ENCODE measurements around the gene THOC3. TPM values are rescaled to one million over a fixed set of nuclear protein-coding genes. Genes with fewer than 3 reads are reported as not detected.
"Not testable (repeated sequence)": the region's sequence is repeated elsewhere in the genome, so short reads cannot be mapped to it uniquely, and the experiment has no call there.

Gene THOC3
- total and polyA plus RNA-seq, 2 experiments from 2014 or later, result 66.7 to 146 TPM

DNA sequence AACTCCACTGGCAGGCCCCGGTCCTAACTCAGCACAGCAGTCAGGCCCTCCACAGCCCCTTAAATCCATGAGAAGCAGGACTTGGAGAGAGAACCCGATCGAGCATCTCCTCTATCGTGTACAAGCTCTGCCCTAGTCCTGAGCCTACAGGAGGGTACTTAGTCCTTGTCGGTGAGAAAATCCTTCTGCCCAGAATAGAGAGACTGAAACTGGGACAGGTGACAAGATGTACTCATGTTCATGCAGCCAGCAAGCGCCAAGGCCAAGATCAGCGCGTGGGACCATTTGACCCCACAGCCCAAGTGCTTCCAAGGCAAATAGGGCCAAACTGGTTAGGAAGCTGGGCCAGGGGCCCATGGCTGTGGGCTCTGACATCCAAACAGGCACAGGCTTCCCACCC is 15.3 kb downstream of the THOC3 start:
- DNase-seq (ENCODE audit: low spot score); H4K20me1 ChIP-seq (replicated peaks; ENCODE audit: insufficient read depth); H3K4me3 ChIP-seq; H3K9me2 ChIP-seq (ENCODE audit: insufficient read depth); H3K27me3 ChIP-seq (ENCODE audit: insufficient read depth); H3F3A ChIP-seq (replicated peaks; ENCODE audit: low read depth); H3K4me1 ChIP-seq (ENCODE audit: insufficient read depth); H3K27ac Mint-ChIP-seq; H3K79me2 ChIP-seq (replicated peaks; ENCODE audit: insufficient read depth); H3K27me3 Mint-ChIP-seq (ENCODE audit: insufficient read depth, low read depth, poor library complexity); H3K4me3 Mint-ChIP-seq; H3K36me3 ChIP-seq (ENCODE audit: insufficient read depth); H3K27ac ChIP-seq (ENCODE audit: low read depth); H2AFZ ChIP-seq; ATAC-seq; H3K36me3 Mint-ChIP-seq (ENCODE audit: low read depth); H3K4me1 Mint-ChIP-seq; H3K9me3 Mint-ChIP-seq; H3K4me2 ChIP-seq: not testable (repeated sequence)

DNA sequence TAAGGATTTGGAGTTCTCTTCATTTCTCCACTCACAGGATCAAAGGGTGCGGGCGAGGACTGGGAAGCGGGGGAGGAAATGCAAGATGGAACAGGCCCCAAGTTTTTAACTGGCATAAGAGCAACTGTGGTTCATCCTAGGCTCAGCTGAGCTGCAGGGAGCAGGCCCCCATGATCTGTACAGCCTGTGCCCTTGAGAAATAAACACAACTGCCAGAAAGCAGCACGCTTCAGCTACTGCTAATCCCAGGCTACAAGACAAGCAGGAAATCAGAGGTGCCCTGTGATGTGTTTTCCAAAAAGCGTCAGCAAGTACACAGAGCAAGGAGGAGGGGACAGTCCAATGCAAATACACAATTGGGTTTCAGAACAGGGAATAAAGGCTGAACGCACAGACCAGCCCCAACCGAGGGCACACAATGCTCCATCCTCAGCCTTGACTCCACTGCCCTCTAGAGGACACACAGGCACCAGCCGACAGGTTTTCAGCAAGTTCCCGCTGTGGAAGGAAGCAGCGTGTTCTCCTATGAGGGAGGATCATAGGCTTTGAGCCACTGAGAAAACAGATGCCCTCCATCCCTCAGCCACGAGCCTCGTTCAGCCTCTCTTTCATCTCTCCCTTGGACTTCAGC is 16.7 kb downstream of the THOC3 start:
- H3K9me2 ChIP-seq (ENCODE audit: insufficient read depth); H3K79me2 ChIP-seq (replicated peaks; ENCODE audit: insufficient read depth); H3K4me1 ChIP-seq (ENCODE audit: insufficient read depth); H3K27me3 ChIP-seq (ENCODE audit: insufficient read depth); H3K4me1 Mint-ChIP-seq; H3K27ac Mint-ChIP-seq; H3K27ac ChIP-seq (ENCODE audit: low read depth); H3K36me3 ChIP-seq (ENCODE audit: insufficient read depth); H4K20me1 ChIP-seq (replicated peaks; ENCODE audit: insufficient read depth); H2AFZ ChIP-seq; H3F3A ChIP-seq (replicated peaks; ENCODE audit: low read depth); H3K9me3 Mint-ChIP-seq; H3K36me3 Mint-ChIP-seq (ENCODE audit: low read depth); H3K4me3 Mint-ChIP-seq; DNase-seq (ENCODE audit: low spot score); H3K4me3 ChIP-seq; H3K27me3 Mint-ChIP-seq (ENCODE audit: insufficient read depth, low read depth, poor library complexity); H3K4me2 ChIP-seq: not testable (repeated sequence)
- ATAC-seq, result peak; percentile 92

DNA sequence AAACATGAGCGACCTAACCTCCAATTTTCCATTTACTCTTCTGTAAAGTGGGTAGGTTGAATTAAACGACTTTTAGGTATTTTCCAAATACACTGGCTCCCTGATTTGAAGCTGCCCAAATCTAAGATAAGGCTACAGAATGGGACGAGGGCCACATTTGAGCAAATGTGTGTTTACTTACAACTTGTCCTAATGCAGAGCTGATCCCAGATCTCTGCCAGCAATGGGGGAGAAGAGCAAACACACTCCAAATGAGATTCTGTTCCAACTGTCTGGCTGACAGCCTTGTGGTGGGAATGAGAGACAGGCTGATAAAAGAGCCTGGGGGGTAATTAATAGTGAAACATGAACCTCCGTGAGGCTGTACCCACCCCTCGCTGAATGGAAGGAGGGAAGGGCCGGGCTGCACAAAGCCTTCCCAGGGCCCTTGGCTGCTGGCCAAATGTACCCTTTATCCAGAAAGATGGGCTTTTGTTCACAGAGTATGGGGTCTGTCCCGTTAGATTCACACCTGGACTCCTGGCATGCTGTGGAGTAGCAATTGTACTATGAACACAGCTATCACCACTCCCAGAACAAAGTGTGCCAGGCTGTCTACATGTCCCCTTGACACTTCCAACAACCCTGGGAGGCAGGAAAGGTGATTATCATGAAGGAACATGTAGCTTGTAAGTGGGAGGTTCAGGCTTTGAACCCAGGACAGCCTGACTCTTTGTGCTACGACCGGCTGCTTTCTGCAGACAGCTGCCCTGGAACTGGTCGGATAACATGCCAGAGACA is 19.6 kb downstream of the THOC3 start:
- not testable (repeated sequence) for H3K27me3 ChIP-seq (ENCODE audit: insufficient read depth); H4K20me1 ChIP-seq (replicated peaks; ENCODE audit: insufficient read depth); H3K4me3 Mint-ChIP-seq; H3K4me3 ChIP-seq; H2AFZ ChIP-seq; H3K9me2 ChIP-seq (ENCODE audit: insufficient read depth); H3F3A ChIP-seq (replicated peaks; ENCODE audit: low read depth); H3K4me2 ChIP-seq; DNase-seq (ENCODE audit: low spot score); H3K27me3 Mint-ChIP-seq (ENCODE audit: insufficient read depth, low read depth, poor library complexity); H3K27ac Mint-ChIP-seq; H3K36me3 Mint-ChIP-seq (ENCODE audit: low read depth); H3K79me2 ChIP-seq (replicated peaks; ENCODE audit: insufficient read depth); ATAC-seq; H3K27ac ChIP-seq (ENCODE audit: low read depth); H3K9me3 Mint-ChIP-seq; H3K4me1 Mint-ChIP-seq; H3K36me3 ChIP-seq (ENCODE audit: insufficient read depth); H3K4me1 ChIP-seq (ENCODE audit: insufficient read depth)

GRCh38 chr5:175943253-175943652 is 24.9 kb downstream of the THOC3 start:
- not testable (repeated sequence) for H3K36me3 ChIP-seq (ENCODE audit: insufficient read depth); DNase-seq (ENCODE audit: low spot score); H3K9me3 Mint-ChIP-seq; H3K4me2 ChIP-seq; H3K27me3 ChIP-seq (ENCODE audit: insufficient read depth); H3K27ac ChIP-seq (ENCODE audit: low read depth); H3F3A ChIP-seq (replicated peaks; ENCODE audit: low read depth); H3K4me3 Mint-ChIP-seq; H3K4me3 ChIP-seq; H4K20me1 ChIP-seq (replicated peaks; ENCODE audit: insufficient read depth); H3K4me1 Mint-ChIP-seq; H2AFZ ChIP-seq; H3K4me1 ChIP-seq (ENCODE audit: insufficient read depth); H3K27me3 Mint-ChIP-seq (ENCODE audit: insufficient read depth, low read depth, poor library complexity); H3K27ac Mint-ChIP-seq; H3K79me2 ChIP-seq (replicated peaks; ENCODE audit: insufficient read depth); H3K9me2 ChIP-seq (ENCODE audit: insufficient read depth)
- H3K36me3 Mint-ChIP-seq (ENCODE audit: low read depth), result peaks cover 14% of the 10 kb centered on the region
- peak; percentile 62 for ATAC-seq

GRCh38 chr5:175940632-175941031 is 27.5 kb downstream of the THOC3 start:
- not testable (repeated sequence) for H3K4me3 ChIP-seq; H3K27me3 Mint-ChIP-seq (ENCODE audit: insufficient read depth, low read depth, poor library complexity); ATAC-seq; DNase-seq (ENCODE audit: low spot score); H3K4me1 ChIP-seq (ENCODE audit: insufficient read depth); H3F3A ChIP-seq (replicated peaks; ENCODE audit: low read depth); H3K27ac Mint-ChIP-seq; H3K79me2 ChIP-seq (replicated peaks; ENCODE audit: insufficient read depth); H3K4me1 Mint-ChIP-seq; H2AFZ ChIP-seq; H3K4me3 Mint-ChIP-seq; H4K20me1 ChIP-seq (replicated peaks; ENCODE audit: insufficient read depth); H3K9me2 ChIP-seq (ENCODE audit: insufficient read depth); H3K27me3 ChIP-seq (ENCODE audit: insufficient read depth); H3K4me2 ChIP-seq; H3K9me3 Mint-ChIP-seq; H3K36me3 ChIP-seq (ENCODE audit: insufficient read depth); H3K27ac ChIP-seq (ENCODE audit: low read depth)
- peaks cover 14% of the 10 kb centered on the region for H3K36me3 Mint-ChIP-seq (ENCODE audit: low read depth)

DNA sequence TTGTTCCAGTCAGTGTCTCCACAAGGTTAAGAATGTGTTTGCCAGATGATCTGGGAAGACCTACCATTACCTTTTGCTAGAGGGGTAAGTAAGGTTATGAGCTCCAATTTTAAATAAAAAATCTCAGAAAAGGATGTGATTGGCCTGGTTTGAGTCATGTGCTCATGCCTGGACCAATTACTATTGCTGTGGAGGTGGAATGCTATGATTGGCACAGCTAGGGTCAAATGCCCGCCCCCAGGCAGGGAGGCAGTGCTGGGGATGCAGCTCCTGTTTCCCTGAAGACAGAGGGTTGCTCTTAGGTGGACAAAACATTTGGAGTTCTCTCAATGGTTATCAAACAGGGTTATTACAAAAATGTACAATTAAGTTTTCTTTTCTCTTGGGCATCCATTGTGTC is 29.6 kb downstream of the THOC3 start:
- H3K27ac ChIP-seq (ENCODE audit: low read depth); H3K4me2 ChIP-seq; H3K4me3 Mint-ChIP-seq; H3K27ac Mint-ChIP-seq; H3K9me3 Mint-ChIP-seq; H3K36me3 ChIP-seq (ENCODE audit: insufficient read depth); H3K79me2 ChIP-seq (replicated peaks; ENCODE audit: insufficient read depth); H3K9me2 ChIP-seq (ENCODE audit: insufficient read depth); H3K27me3 Mint-ChIP-seq (ENCODE audit: insufficient read depth, low read depth, poor library complexity); DNase-seq (ENCODE audit: low spot score); H3K36me3 Mint-ChIP-seq (ENCODE audit: low read depth); H3K27me3 ChIP-seq (ENCODE audit: insufficient read depth); H3K4me1 Mint-ChIP-seq; H2AFZ ChIP-seq; H3F3A ChIP-seq (replicated peaks; ENCODE audit: low read depth); H3K4me3 ChIP-seq; H4K20me1 ChIP-seq (replicated peaks; ENCODE audit: insufficient read depth); H3K4me1 ChIP-seq (ENCODE audit: insufficient read depth): not testable (repeated sequence)
- ATAC-seq, result peak; percentile 33; the same call in 2 of the 3 replicates
